Panc1 (cell line): ENCODE data around the gene TMC8. TPM values are rescaled to one million over a fixed set of nuclear protein-coding genes. Genes with fewer than 3 reads are reported as not detected.

ENCODE experiments used
- ATAC-seq: fragments of 200-7000 bp; cut with Tn5 transposase; 2 replicates; pipeline ENCODE4 v1.9.1; 2020; ENCODE audit warnings: mild to moderate bottlenecking, moderate library complexity
- BruUV-seq: library from RNA; stranded (reverse); fragments of 400-500 nt; replicated peaks from 2 replicates; lab custom pipeline; 2021; lab: Mats Ljungman, UMichigan
- CTCF ChIA-PET: fragments of 300-600 bp; sonication (Branson Sonifier 250); formaldehyde crosslinking; loops from one replicate; lab custom pipeline; 2022; ENCODE audit warnings: antibody characterized with exemption; lab: Charles Lee
- POLR2A ChIA-PET: fragments of 300-600 bp; sonication (Branson Sonifier 250); formaldehyde crosslinking; loops from one replicate; lab custom pipeline; 2022; ENCODE audit warnings: antibody characterized with exemption; lab: Charles Lee
- DNase-seq: peaks from one replicate; pipeline ENCODE4 v3.0.0-alpha.2; 2010; ENCODE audit warnings: low read depth, low spot score
- H3K27ac ChIP-seq: 2 replicates; pipeline ENCODE4 v1.5.1; 2011; ENCODE audit warnings: mild to moderate bottlenecking, low read length, inconsistent platforms
- H3K27me3 ChIP-seq: fragments of 200-500 bp; sonication (Bioruptor generic); 2 replicates; pipeline ENCODE4 v1.6.0; 2014; ENCODE audit warnings: low read length, inconsistent platforms; ENCODE audit not compliant: control insufficient read depth, insufficient read depth
- H3K36me3 ChIP-seq: fragments of 200-500 bp; sonication (Bioruptor generic); 2 replicates; pipeline ENCODE4 v1.5.1; 2014; ENCODE audit warnings: inconsistent platforms, mild to moderate bottlenecking, low read length, moderate library complexity; ENCODE audit not compliant: control insufficient read depth, insufficient read depth
- H3K4me1 ChIP-seq: 2 replicates; pipeline ENCODE4 v1.5.1; 2011; ENCODE audit warnings: inconsistent platforms, mild to moderate bottlenecking, low read length, moderate library complexity; ENCODE audit not compliant: control insufficient read depth, insufficient read depth
- H3K4me3 ChIP-seq, 2 experiments: 2 replicates each; pipeline ENCODE4 v1.5.1; 2011 to 2012; ENCODE audit warnings: low read depth in 2 of 2, low read length in 2 of 2, mild to moderate bottlenecking in 2 of 2, inconsistent platforms in 1 of 2, moderate library complexity in 1 of 2
- H3K9me3 ChIP-seq: fragments of 200-500 bp; sonication (Bioruptor generic); 2 replicates; pipeline ENCODE4 v1.5.1; 2014; ENCODE audit warnings: low read depth, mild to moderate bottlenecking, inconsistent platforms, low read length, moderate library complexity; ENCODE audit not compliant: control insufficient read depth, insufficient read depth
- CTCF ChIP-seq: fragments of 450-650 bp; IDR thresholded peaks from 2 replicates; pipeline ENCODE4 v1.5.1; 2017; ENCODE audit warnings: mild to moderate bottlenecking
- POLR2AphosphoS5 ChIP-seq: IDR thresholded peaks from 2 replicates; pipeline ENCODE4 v1.6.1; 2012; ENCODE audit warnings: mild to moderate bottlenecking, low read depth, low read length, moderate library complexity
- REST ChIP-seq, 2 experiments: IDR thresholded peaks; 2 replicates each; pipeline ENCODE4 v1.6.1; 2011 to 2012; ENCODE audit warnings: low read depth in 2 of 2, control low read depth in 1 of 2, low read length in 1 of 2, mild to moderate bottlenecking in 1 of 2, moderate library complexity in 1 of 2; ENCODE audit not compliant: insufficient read depth in 1 of 2
- SIN3A ChIP-seq: IDR thresholded peaks from 2 replicates; pipeline ENCODE4 v1.6.1; 2012; ENCODE audit warnings: low read depth, mild to moderate bottlenecking, low read length, moderate library complexity, borderline replicate concordance; ENCODE audit not compliant: insufficient read depth
- TCF7L2 ChIP-seq: IDR thresholded peaks from 2 replicates; pipeline ENCODE4 v1.6.1; 2011; ENCODE audit warnings: mild to moderate bottlenecking, low read depth, low read length, inconsistent platforms
- in situ Hi-C: cut with HindIII; loops from 2 replicates; pipeline ENCODE4 v1.10.0; 2016; ENCODE audit warnings: low sequenced_read_pairs, low pct_unique_long_range_greater_than_20kb
- intact Hi-C: fragments of 100-400 bp; cut with micrococcal nuclease; formaldehyde crosslinking; loops from one replicate; pipeline ENCODE4 v1.10.0; 2022; ENCODE audit not compliant: unreplicated experiment
- total RNA-seq: library from RNA; stranded (reverse); gene quantifications from one replicate; pipeline ENCODE4 v1.2.1, GENCODE V29; 2021; ENCODE audit not compliant: unreplicated experiment

TMC8 gene
- total RNA-seq, 1 experiment from 2014 or later, result 1.4 TPM

- intact Hi-C loops (no loop called here), in situ Hi-C loops (no loop called here)
- H3K27ac ChIP-seq, result no peak overlapping the region
- ATAC-seq, result no peak
- no peak overlapping the region for H3K4me3 ChIP-seq
- POLR2A ChIA-PET, result no interaction called here
- H3K36me3 ChIP-seq, result no peaks in the 10 kb centered on the region; the same call in 1 of the 2 replicates
- BruUV-seq, result no TSS peak
- no peaks in the 10 kb centered on the region for H3K9me3 ChIP-seq
- no peak for DNase-seq
- CTCF ChIA-PET, result no interaction called here
- peaks cover 24% of the 10 kb centered on the region for H3K4me1 ChIP-seq
- TF ChIP-seq POLR2AphosphoS5, result no peak
- TF ChIP-seq REST (IDR thresholded peaks at IDR 0.05; ENCODE audit: insufficient read depth in 1 of 2, low read depth in 2 of 2, low read length in 1 of 2), result no peak
- H3K27me3 ChIP-seq, result no peaks in the 10 kb centered on the region
Observed at GRCh38 chr17:78122931-78123249, 7.7 kb upstream of the TMC8 start.

- no peak for DNase-seq
- BruUV-seq, result no TSS peak
- Histone ChIP-seq H3K4me3 (no peak overlapping the region), H3K27me3 (no peaks in the 10 kb centered on the region), H3K4me1 (peaks cover 24% of the 10 kb centered on the region), H3K36me3 (peaks cover 2% of the 10 kb centered on the region; the same call in 1 of the 2 replicates), H3K9me3 (no peaks in the 10 kb centered on the region), H3K27ac (no peak overlapping the region)
- in situ Hi-C loops (no loop called here), intact Hi-C loops (no loop called here)
- CTCF ChIA-PET, result interaction anchor here (0.6 kb wide), 1 partner anchor 436 kb away, joined by 3 read pairs; no protein-coding TSS in a partner anchor
- no peak for ATAC-seq
- TF ChIP-seq POLR2AphosphoS5 (no peak), TCF7L2 (no peak), CTCF (no peak), REST (IDR thresholded peaks at IDR 0.05; ENCODE audit: insufficient read depth in 1 of 2, low read depth in 2 of 2, low read length in 1 of 2) (no peak), SIN3A (no peak)
- POLR2A ChIA-PET, result no interaction called here
Observed at GRCh38 chr17:78123258-78123929, 7.2 kb upstream of the TMC8 start.
